Stimulated activated CD8-positive, alpha-beta memory T cell treated with anti-CD3 and anti-CD28 coated beads, Interleukin-7, amount 100 ng/mL, for 4 hours (primary cell): ENCODE results near the gene RHOBTB1.
"Not testable (repeated sequence)": the region's sequence is repeated elsewhere in the genome, so short reads cannot be mapped to it uniquely, and the experiment has no call there.

Experiments used
- DNase-seq, 2 donors: peaks; one replicate each; pipeline ENCODE4 v3.0.0-alpha.2; 2020; ENCODE audit warnings: low read depth in 2 of 2

Gene RHOBTB1

DNA sequence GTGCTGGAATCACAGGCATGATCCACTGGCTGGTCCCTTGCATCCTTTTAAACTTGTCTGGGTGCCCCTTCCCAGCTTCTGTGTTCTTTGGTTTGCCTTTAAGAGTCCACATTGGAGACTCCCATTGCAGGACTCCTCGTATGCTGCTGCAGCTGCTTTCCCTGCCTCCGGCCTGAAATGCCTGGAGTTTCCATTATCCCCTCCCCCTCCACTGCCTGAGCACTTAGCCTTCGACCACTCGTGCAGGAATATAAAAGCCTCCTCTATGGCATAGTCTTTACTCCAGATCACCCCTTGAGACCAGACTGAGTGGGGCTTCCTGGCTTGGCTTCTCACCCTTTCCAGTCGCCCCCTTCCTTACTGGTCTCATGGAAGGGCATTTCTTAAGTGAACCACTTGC lies 80.2 kb downstream of the RHOBTB1 start:
- no peak for DNase-seq

GRCh38 chr10:60862517-60862916 lies 81.5 kb downstream of the RHOBTB1 start:
- DNase-seq = no peak

DNA sequence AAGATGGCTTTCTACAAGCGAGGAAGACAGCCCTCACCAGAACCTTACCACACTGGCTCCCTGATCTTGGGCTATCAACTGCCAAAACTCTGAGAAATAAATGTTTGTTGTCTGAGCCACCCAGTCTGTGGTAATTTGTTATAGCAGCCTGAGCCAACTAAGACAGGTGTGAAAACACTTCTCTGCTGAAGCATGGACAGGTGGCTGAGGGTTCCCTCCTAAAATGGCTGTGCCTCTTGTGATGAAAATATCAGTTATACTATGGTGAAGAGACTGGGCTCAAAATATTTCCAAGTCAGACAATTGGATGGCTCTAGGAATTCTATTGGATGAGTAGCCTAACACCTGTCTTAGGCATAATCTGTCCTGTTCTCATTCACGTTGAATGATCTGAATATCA lies 87.6 kb downstream of the RHOBTB1 start:
- no peak for DNase-seq

DNA sequence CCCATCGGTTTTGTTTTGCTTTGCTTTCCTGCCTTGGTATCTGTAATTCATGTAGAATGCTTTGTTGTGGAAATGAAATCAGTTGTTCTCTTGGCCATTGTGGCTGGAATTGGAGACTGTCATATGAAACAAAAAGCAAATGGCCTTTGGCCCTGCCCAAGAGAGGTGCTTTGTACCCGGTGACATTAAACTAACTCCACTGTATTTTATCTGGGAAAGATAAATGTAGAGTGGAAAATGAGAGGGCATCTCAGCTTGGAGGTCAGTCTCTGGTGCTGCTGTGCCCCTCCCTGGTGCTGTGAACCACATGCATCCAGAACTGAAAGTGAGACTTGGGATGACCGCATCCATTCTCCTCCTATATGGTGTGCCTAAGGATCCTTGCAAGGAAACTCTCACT lies 90.3 kb downstream of the RHOBTB1 start:
- DNase-seq = no peak

- DNase-seq = no peak
Observed at GRCh38 chr10:60853107-60853506, 90.9 kb downstream of the RHOBTB1 start.

DNA sequence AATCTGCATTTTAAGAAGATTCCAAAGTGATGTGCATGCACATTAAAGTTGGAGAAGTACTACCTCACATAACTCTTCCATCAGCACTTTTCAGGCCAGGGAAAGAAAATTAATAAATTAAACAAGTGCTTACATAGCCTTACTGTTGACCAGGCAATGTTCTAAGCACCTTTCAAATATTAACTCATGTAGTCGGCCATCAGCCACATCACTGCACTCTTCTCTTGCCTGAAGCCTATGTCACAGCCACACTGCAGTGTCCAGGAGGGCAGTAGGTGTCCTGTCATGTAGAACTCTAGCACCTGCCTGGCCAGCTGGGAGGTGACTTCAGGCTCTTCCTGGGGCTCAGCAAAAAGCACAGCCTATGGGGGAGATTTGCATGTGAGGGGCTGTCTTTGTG lies 94.2 kb downstream of the RHOBTB1 start:
- no peak for DNase-seq

- DNase-seq = no peak
Observed at GRCh38 chr10:60849217-60849616, 94.8 kb downstream of the RHOBTB1 start.

- no peak for DNase-seq
Observed at GRCh38 chr10:60848680-60849079, 95.3 kb downstream of the RHOBTB1 start.

DNA sequence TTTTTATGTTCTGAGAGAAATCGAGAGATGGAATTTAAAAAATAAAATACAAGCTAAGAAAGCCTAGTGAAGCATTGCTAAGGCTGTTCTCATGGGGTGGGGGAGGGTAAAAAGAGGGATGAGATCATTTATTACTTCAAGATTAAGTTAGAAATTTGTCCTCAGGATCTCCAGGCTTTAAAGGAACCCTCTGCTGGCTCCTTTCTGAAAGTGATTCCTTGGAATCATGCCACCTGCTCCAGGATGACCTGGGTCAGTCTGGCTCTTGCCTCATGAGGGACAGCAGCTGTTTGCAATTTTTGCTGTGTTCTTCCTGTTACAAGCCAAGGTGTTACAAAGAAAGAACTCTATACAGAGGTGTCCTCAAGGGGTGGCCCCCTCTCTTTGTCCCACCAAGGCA lies 95.9 kb downstream of the RHOBTB1 start:
- no peak for DNase-seq

- no peak for DNase-seq
Observed at GRCh38 chr10:60846173-60846572, 97.8 kb downstream of the RHOBTB1 start.

- DNase-seq = no peak
Observed at GRCh38 chr10:60845038-60845437, 98.9 kb downstream of the RHOBTB1 start.

- no peak for DNase-seq
Observed at GRCh38 chr10:60842694-60843093, 101.3 kb downstream of the RHOBTB1 start.

- not testable (repeated sequence) for DNase-seq
Observed at GRCh38 chr10:60841227-60841626, 102.8 kb downstream of the RHOBTB1 start.

GRCh38 chr10:60835049-60835448 lies 108.9 kb downstream of the RHOBTB1 start:
- no peak for DNase-seq

GRCh38 chr10:60834401-60834800 lies 109.6 kb downstream of the RHOBTB1 start:
- DNase-seq = no peak

- DNase-seq = not testable (repeated sequence)
Observed at GRCh38 chr10:60832136-60832535, 111.8 kb downstream of the RHOBTB1 start.

- no peak for DNase-seq
Observed at GRCh38 chr10:60828489-60828852, 115.5 kb downstream of the RHOBTB1 start.

DNA sequence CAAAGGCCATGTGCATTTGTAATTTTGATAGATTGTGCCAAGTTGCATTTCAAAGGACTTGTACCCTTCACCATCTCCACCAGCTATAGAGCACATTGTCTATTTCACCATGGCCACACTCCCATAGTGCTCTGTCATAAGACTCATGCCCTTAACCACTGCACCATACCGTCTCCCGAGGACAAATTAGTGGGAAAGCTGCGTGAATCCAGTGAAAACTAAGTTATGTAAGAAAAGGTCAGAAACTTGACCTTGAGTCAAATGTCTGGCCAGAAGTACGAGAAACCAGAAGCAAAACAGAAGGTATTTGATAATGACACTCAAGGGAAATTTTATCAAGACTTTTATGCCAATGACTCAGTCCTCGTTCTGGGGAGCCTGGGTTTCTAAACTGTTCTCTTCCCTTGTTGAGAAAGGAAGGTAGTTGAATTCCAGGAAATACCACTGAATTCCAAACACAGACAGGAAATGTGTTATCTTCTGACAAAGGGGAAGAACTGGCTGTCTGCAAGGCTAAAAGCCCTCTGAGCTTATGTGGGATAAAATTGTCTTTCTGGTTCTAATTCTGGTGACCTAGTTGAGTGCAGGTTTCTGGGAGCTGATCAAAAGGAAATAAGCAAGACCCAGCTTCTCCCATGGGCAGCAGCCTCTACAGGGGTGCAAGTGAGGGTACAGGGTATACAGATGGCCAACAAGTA lies 116.0 kb downstream of the RHOBTB1 start:
- no peak for DNase-seq

DNA sequence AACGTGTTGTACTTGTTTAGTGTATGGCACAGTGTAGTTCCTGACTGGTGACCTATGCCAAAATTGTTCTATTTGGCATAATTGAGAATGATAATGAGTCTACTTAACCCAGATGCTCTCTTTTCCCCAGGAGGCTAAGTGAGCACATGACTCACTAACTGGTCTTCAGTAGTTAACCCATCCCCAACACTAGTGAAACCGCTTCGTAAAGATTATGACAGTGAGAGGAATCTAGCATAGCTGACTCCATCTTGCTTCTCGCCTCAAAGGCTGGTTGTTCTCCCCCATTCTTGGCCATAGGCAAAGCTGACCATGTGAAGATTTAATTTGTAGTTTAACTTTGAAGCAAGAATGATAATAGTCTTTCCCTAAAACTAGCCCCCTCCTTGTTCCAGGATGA lies 118.5 kb downstream of the RHOBTB1 start:
- no peak for DNase-seq

GRCh38 chr10:60823324-60823723 lies 120.7 kb downstream of the RHOBTB1 start:
- DNase-seq = no peak

- DNase-seq = no peak
Observed at GRCh38 chr10:60822809-60823208, 121.2 kb downstream of the RHOBTB1 start.

GRCh38 chr10:60821656-60822055 lies 122.3 kb downstream of the RHOBTB1 start:
- DNase-seq = no peak

DNA sequence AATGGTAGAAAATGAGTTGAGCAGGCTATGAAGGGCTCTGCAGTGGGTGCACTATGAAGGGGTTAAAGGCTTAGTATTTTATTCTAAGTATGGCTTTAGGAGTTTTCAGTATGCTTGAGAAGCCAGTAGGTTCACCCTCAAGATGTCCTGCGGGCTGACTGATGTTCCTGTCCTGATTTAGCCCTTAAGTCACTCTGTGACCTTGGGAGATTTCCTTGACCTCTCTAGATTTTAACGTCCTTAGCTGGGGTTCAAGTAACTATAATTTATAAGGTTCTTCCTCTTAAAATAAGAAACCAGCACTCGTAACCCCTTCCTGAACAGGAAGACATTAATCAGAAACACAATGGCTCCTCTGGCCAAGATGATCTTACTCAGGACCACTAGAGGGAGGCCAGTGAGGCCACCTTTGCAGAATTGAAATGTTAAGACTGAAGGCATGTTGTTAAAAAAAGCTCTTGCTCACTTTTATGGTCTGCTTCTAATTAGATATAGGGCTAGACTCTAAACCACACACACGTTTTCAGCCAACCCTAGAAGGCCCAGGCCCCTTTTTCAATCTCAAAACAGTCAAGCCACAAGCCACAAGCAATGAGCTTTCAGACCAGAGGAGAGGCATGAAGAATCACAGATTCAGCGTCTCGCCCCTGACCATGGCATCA lies 123.8 kb downstream of the RHOBTB1 start:
- no peak for DNase-seq
